GM10266 (cell line): ENCODE measurements around the gene FGA.
A peak's percentile ranks its signal among the peaks of the same experiment; 100 is the strongest.

Experiments used
- DNase-seq: peaks from one replicate; pipeline ENCODE4 v3.0.0; 2012; ENCODE audit errors: extremely low spot score
- CTCF ChIP-seq: IDR thresholded peaks from 2 replicates; pipeline ENCODE4 v1.5.1; 2012; ENCODE audit warnings: mild to moderate bottlenecking, low read depth; ENCODE audit not compliant: control insufficient read depth, insufficient read depth; ENCODE audit errors: missing control alignments

The FGA gene

GRCh38 chr4:154551872-154552686, 38.5 kb downstream of the FGA start:
- TF ChIP-seq CTCF, result peak; percentile 77
- peak; percentile 38 for DNase-seq

GRCh38 chr4:154549894-154550790, 40.4 kb downstream of the FGA start, which contains the start of gene PLRG1:
PLRG1 (minus strand) TSS chr4:154550400; CDS start chr4:154550308, 92 bp downstream.
- no peak for TF ChIP-seq CTCF
- DNase-seq, result peak; percentile 89

- DNase-seq, result no peak
- no peak for TF ChIP-seq CTCF
Measured at GRCh38 chr4:154545689-154546088, 44.9 kb downstream of the FGA start.

DNA sequence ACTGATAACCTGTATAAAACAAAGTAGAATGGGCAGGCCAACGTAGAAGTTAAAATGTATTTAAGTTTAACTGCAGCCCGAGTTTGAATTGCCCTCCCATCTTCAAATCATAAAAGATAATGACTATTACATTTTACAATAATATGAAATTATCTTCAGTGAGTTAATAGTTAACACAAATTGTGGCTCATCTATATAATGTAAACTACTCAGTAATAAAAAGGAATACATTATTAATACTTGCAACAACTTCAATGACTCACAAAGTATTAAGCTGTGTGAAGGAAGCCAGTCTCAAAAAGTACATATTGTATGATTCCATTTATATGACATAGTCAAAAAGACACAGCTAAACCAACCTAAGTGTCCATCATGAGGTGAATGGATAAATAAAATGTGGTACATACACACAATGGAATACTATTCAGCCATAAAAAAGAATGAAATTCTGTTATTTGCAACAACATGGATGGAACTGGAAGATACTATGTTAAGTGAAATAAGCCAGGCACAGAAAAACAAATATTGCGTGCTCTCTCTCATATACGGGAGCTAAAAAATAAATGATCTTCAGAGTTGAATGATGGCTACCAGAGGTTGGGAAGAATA, 48.2 kb downstream of the FGA start:
- TF ChIP-seq CTCF, result no peak
- no peak for DNase-seq
